Endothelial cell of umbilical vein (primary cell): Measurements from ENCODE around the gene RBMS1.
A peak's percentile ranks its signal among the peaks of the same experiment; 100 is the strongest.

Experiments used
- CTCF ChIP-seq, 2 donors: IDR thresholded peaks; 1 replicate in 1 of 2; 2 replicates in 1 of 2; pipeline ENCODE4 v1.5.1; 2011; ENCODE audit warnings: low read length in 2 of 2, mild to moderate bottlenecking in 2 of 2, moderate library complexity in 2 of 2, control low read depth in 1 of 2, inconsistent platforms in 1 of 2, low read depth in 1 of 2; ENCODE audit not compliant: insufficient read depth in 1 of 2; ENCODE audit errors: extremely low read depth in 1 of 2
- FOS ChIP-seq: IDR thresholded peaks from 2 replicates; pipeline ENCODE4 v1.6.1; 2011; ENCODE audit warnings: mild to moderate bottlenecking, low read length, moderate library complexity, borderline replicate concordance; ENCODE audit not compliant: insufficient read depth
- GATA2 ChIP-seq: IDR thresholded peaks from 2 replicates; pipeline ENCODE4 v1.7.0; 2011; ENCODE audit warnings: low read depth, mild to moderate bottlenecking, moderate library complexity, mixed read lengths, low read length; ENCODE audit not compliant: insufficient read length, insufficient read depth
- JUN ChIP-seq: IDR thresholded peaks from 2 replicates; pipeline ENCODE4 v1.6.1; 2011; ENCODE audit warnings: borderline replicate concordance, low read depth; ENCODE audit not compliant: insufficient read length, insufficient read depth
- POLR2A ChIP-seq: IDR thresholded peaks from 2 replicates; pipeline ENCODE4 v1.6.1; 2012; ENCODE audit warnings: low read depth, mild to moderate bottlenecking, control low read depth, low read length

GRCh38 chr2:160324161-160324800 lies 169.3 kb downstream of the RBMS1 start:
- TF ChIP-seq CTCF (IDR thresholded peaks at IDR 0.05; ENCODE audit: extremely low read depth in 1 of 2, insufficient read depth in 1 of 2, low read depth in 1 of 2, low read length in 2 of 2) (peak; percentile 63), GATA2 (no peak), POLR2A (no peak), FOS (no peak), JUN (no peak)
